Activated naive CD4-positive, alpha-beta T cell treated with anti-CD3 and anti-CD28 coated beads for 36 hours (primary cell): ENCODE data around the gene RAET1L. TPM values are rescaled to one million over a fixed set of nuclear protein-coding genes. Genes with fewer than 3 reads are reported as not detected.
"Not testable (repeated sequence)": the region's sequence is repeated elsewhere in the genome, so short reads cannot be mapped to it uniquely, and the experiment has no call there.

ENCODE experiments used
- CTCF ChIA-PET: fragments of 350-600 bp; sonication (Branson Sonifier 250); formaldehyde crosslinking; loops from one replicate; lab custom pipeline; 2021; ENCODE audit warnings: antibody characterized with exemption; lab: Charles Lee
- DNase-seq: peaks from one replicate; pipeline ENCODE4 v3.0.0-alpha.2; 2020
- H3K27ac Mint-ChIP-seq: one replicate; pipeline ENCODE4 v1.8.0; 2021; ENCODE audit warnings: mild to moderate bottlenecking, mixed read lengths
- H3K27me3 Mint-ChIP-seq: one replicate; pipeline ENCODE4 v1.8.0; 2021; ENCODE audit warnings: low read depth, mixed read lengths
- H3K36me3 Mint-ChIP-seq: one replicate; pipeline ENCODE4 v1.8.0; 2021; ENCODE audit warnings: low read depth, mixed read lengths
- H3K4me1 Mint-ChIP-seq: one replicate; pipeline ENCODE4 v1.8.0; 2021; ENCODE audit warnings: low read depth, mixed read lengths
- H3K4me3 Mint-ChIP-seq: one replicate; pipeline ENCODE4 v1.8.0; 2021; ENCODE audit warnings: mild to moderate bottlenecking, moderate library complexity, mixed read lengths
- H3K9me3 Mint-ChIP-seq: one replicate; pipeline ENCODE4 v1.8.0; 2021; ENCODE audit warnings: mixed read lengths
- intact Hi-C: fragments of 100-400 bp; cut with micrococcal nuclease; formaldehyde crosslinking; loops from one replicate; pipeline ENCODE4 v1.15.1; 2023
- total RNA-seq, 2 experiments: library from RNA; stranded (reverse); gene quantifications; one replicate each; pipeline ENCODE4 v1.2.3, GENCODE V29; 2021

The RAET1L gene
- total RNA-seq, 2 experiments from 2014 or later = not detected

GRCh38 chr6:149983145-149983544 lies 42.2 kb downstream of the RAET1L start:
- Mint-ChIP-seq H3K27me3 (peaks cover 58% of the 10 kb centered on the region), H3K4me1 (no peaks in the 10 kb centered on the region), H3K27ac (no peak overlapping the region), H3K36me3 (no peaks in the 10 kb centered on the region), H3K4me3 (no peak overlapping the region), H3K9me3 (no peaks in the 10 kb centered on the region)
- no peak for DNase-seq
- CTCF ChIA-PET = interaction anchor here (0.6 kb wide), 1 partner anchor 910 kb away, joined by 3 read pairs; no protein-coding TSS in a partner anchor
- intact Hi-C loops = no loop called here

GRCh38 chr6:149979293-149979692 lies 46.0 kb downstream of the RAET1L start:
- H3K27ac Mint-ChIP-seq = no peak overlapping the region
- H3K4me3 Mint-ChIP-seq = no peak overlapping the region
- peaks cover 4% of the 10 kb centered on the region for H3K4me1 Mint-ChIP-seq
- no peak for DNase-seq
- CTCF ChIA-PET = no interaction called here
- peaks cover 51% of the 10 kb centered on the region for H3K27me3 Mint-ChIP-seq
- intact Hi-C loops = no loop called here
- no peaks in the 10 kb centered on the region for H3K9me3 Mint-ChIP-seq
- no peaks in the 10 kb centered on the region for H3K36me3 Mint-ChIP-seq

- Mint-ChIP-seq H3K27ac (no peak overlapping the region), H3K4me3 (no peak overlapping the region), H3K27me3 (peaks cover 55% of the 10 kb centered on the region), H3K36me3 (no peaks in the 10 kb centered on the region), H3K9me3 (no peaks in the 10 kb centered on the region), H3K4me1 (peaks cover 4% of the 10 kb centered on the region)
- CTCF ChIA-PET = interaction anchor here (0.9 kb wide), 1 partner anchor 18 kb away, joined by 3 read pairs; no protein-coding TSS in a partner anchor
- no peak for DNase-seq
- intact Hi-C loops = no loop called here
These were observed 46.7 kb downstream of the RAET1L start for GRCh38 chr6:149978610-149979009.

GRCh38 chr6:149977221-149977620 lies 48.1 kb downstream of the RAET1L start:
- DNase-seq = no peak
- intact Hi-C loops = no loop called here

GRCh38 chr6:149975400-149975799 lies 49.9 kb downstream of the RAET1L start:
- intact Hi-C loops = no loop called here
- H3K27me3 Mint-ChIP-seq = peaks cover 50% of the 10 kb centered on the region
- CTCF ChIA-PET = no interaction called here
- H3K9me3 Mint-ChIP-seq = no peaks in the 10 kb centered on the region
- peaks cover 4% of the 10 kb centered on the region for H3K4me1 Mint-ChIP-seq
- no peak for DNase-seq
- H3K4me3 Mint-ChIP-seq = no peak overlapping the region
- H3K27ac Mint-ChIP-seq = no peak overlapping the region
- H3K36me3 Mint-ChIP-seq = no peaks in the 10 kb centered on the region

More at GRCh38 chr6:149977221-149977620, 48.1 kb downstream of the RAET1L start:
- Mint-ChIP-seq H3K27me3 (peaks cover 55% of the 10 kb centered on the region), H3K4me3 (no peak overlapping the region), H3K27ac (no peak overlapping the region), H3K4me1 (peaks cover 4% of the 10 kb centered on the region), H3K36me3 (no peaks in the 10 kb centered on the region), H3K9me3 (no peaks in the 10 kb centered on the region)
- CTCF ChIA-PET = no interaction called here

- CTCF ChIA-PET = no interaction called here
- H3K4me3 Mint-ChIP-seq = no peak overlapping the region
- peaks cover 4% of the 10 kb centered on the region for H3K4me1 Mint-ChIP-seq
- no peak overlapping the region for H3K27ac Mint-ChIP-seq
- H3K27me3 Mint-ChIP-seq = peaks cover 54% of the 10 kb centered on the region
- H3K36me3 Mint-ChIP-seq = no peaks in the 10 kb centered on the region
- intact Hi-C loops = no loop called here
- H3K9me3 Mint-ChIP-seq = no peaks in the 10 kb centered on the region
- no peak for DNase-seq
These were observed 50.5 kb downstream of the RAET1L start for GRCh38 chr6:149974825-149975224.

GRCh38 chr6:149974394-149974793 lies 50.9 kb downstream of the RAET1L start:
- H3K9me3 Mint-ChIP-seq, DNase-seq, H3K4me3 Mint-ChIP-seq, H3K4me1 Mint-ChIP-seq, H3K27ac Mint-ChIP-seq, intact Hi-C loops, H3K36me3 Mint-ChIP-seq, CTCF ChIA-PET: not testable (repeated sequence)
- peaks cover 55% of the 10 kb centered on the region for H3K27me3 Mint-ChIP-seq

GRCh38 chr6:149969635-149970034 lies 55.7 kb downstream of the RAET1L start:
- CTCF ChIA-PET = interaction anchor here (0.6 kb wide), 1 partner anchor 447 kb away, joined by 3 read pairs; no protein-coding TSS in a partner anchor
- peaks cover 58% of the 10 kb centered on the region for H3K27me3 Mint-ChIP-seq
- no peak for DNase-seq
- H3K36me3 Mint-ChIP-seq = peaks cover 2% of the 10 kb centered on the region
- H3K27ac Mint-ChIP-seq = no peak overlapping the region
- no peaks in the 10 kb centered on the region for H3K9me3 Mint-ChIP-seq
- no peak overlapping the region for H3K4me3 Mint-ChIP-seq
- peaks cover 6% of the 10 kb centered on the region for H3K4me1 Mint-ChIP-seq
- intact Hi-C loops = no loop called here

- H3K4me3 Mint-ChIP-seq = not testable (repeated sequence)
These were observed 56.4 kb downstream of the RAET1L start for GRCh38 chr6:149968909-149969308.

More at GRCh38 chr6:149968909-149969308, 56.4 kb downstream of the RAET1L start:
- H3K36me3 Mint-ChIP-seq, CTCF ChIA-PET, H3K9me3 Mint-ChIP-seq, H3K27ac Mint-ChIP-seq, DNase-seq, intact Hi-C loops: not testable (repeated sequence)
- Mint-ChIP-seq H3K4me1 (peaks cover 11% of the 10 kb centered on the region), H3K27me3 (peaks cover 58% of the 10 kb centered on the region)

Other genes starting within 250 kb of the RAET1L start
- 1 to 10 TPM; 4.6 to 4.7 TPM for gene LRP11, start 161.2 kb downstream of the RAET1L start, total RNA-seq
- not detected for gene RAET1E, start 127.4 kb downstream of the RAET1L start, total RNA-seq
- gene RAET1G, start 102.4 kb downstream of the RAET1L start, total RNA-seq = not detected
- 1 to 10 TPM in 1 of 2 experiments, under 1 TPM in 1; 0.69 to 1.4 TPM for gene ULBP2, start 83.5 kb downstream of the RAET1L start, total RNA-seq
- 1 to 10 TPM; 2.6 to 2.8 TPM for gene ULBP1, start 61.6 kb downstream of the RAET1L start, total RNA-seq
- gene ULBP3, start 43.6 kb upstream of the RAET1L start, total RNA-seq = not detected
- not detected for gene PPP1R14C, start 117.5 kb upstream of the RAET1L start, total RNA-seq